ENCODE data around the gene PTPRQ.

DNA sequence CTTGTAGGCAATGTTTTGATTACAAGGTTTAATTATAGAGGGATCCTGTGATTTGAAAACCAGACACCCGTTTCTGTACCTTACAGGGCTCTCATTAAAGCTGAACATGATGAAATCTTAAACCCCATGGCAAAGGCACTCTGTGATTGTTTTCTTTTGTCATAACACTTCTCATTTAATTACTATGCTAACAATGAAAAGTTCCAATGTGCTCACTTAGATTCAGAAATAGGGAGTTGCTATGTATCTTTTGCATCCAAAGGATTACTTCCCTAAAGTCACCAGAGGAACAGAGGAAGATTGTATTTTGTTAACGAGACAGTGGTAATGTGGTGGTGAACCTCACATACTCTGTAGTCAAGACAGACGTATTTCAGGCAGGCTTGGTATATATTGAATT is 181.9 kb downstream of the PTPRQ start:
- TF ChIP-seq, protein P1, sequence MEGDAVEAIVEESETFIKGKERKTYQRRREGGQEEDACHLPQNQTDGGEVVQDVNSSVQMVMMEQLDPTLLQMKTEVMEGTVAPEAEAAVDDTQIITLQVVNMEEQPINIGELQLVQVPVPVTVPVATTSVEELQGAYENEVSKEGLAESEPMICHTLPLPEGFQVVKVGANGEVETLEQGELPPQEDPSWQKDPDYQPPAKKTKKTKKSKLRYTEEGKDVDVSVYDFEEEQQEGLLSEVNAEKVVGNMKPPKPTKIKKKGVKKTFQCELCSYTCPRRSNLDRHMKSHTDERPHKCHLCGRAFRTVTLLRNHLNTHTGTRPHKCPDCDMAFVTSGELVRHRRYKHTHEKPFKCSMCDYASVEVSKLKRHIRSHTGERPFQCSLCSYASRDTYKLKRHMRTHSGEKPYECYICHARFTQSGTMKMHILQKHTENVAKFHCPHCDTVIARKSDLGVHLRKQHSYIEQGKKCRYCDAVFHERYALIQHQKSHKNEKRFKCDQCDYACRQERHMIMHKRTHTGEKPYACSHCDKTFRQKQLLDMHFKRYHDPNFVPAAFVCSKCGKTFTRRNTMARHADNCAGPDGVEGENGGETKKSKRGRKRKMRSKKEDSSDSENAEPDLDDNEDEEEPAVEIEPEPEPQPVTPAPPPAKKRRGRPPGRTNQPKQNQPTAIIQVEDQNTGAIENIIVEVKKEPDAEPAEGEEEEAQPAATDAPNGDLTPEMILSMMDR (optimal IDR thresholded peaks at IDR 0.05 in 1 of 3, IDR thresholded peaks at IDR 0.05 in 1 of 3, conservative IDR thresholded peaks at IDR 0.05 in 1 of 3; ENCODE audit: extremely low read depth in 1 of 3, insufficient read depth in 2 of 3, low read length in 3 of 3) = no peak
- TF ChIP-seq EZH2 (IDR thresholded peaks at IDR 0.05; ENCODE audit: low read length) = no peak

Measured in keratinocyte (primary cell).